ENCODE measurements around the gene CFAP210.
"Not testable (repeated sequence)": the region's sequence is repeated elsewhere in the genome, so short reads cannot be mapped to it uniquely, and the experiment has no call there.

CFAP210 gene

GRCh38 chr2:169692718-169693117, 1.5 kb downstream of the CFAP210 start:
- H3K4me3 ChIP-seq (ENCODE audit: control insufficient read depth, low read depth, low read length), result no peak overlapping the region
- TF ChIP-seq CTCF (conservative IDR thresholded peaks at IDR 0.05; ENCODE audit: control insufficient read depth, insufficient read depth, low read depth, low read length), result no peak
- no peak for DNase-seq (ENCODE audit: low read depth)

GRCh38 chr2:169690958-169691357, 3.2 kb downstream of the CFAP210 start:
- TF ChIP-seq CTCF (conservative IDR thresholded peaks at IDR 0.05; ENCODE audit: control insufficient read depth, insufficient read depth, low read depth, low read length), result no peak
- no peak overlapping the region for H3K4me3 ChIP-seq (ENCODE audit: control insufficient read depth, low read depth, low read length)
- no peak for DNase-seq (ENCODE audit: low read depth)

DNA sequence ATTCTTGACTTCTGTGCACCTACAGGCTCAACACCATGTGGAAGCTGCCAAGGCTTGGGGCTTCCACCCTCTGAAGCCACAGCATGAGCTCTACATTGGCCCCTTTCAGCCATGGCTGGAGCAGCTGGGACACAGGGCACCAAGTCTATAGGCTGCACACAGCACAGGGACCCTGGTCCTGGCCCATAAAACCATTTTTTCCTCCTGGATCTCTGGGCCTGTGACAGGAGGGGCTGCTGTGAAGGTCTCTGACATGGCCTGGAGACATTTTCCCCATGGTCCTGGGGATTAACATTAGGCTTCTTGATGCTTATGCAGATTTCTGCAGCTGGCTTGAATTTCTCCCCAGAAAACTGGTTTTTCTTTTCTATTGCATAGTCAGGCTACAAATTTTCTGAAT, 6.3 kb downstream of the CFAP210 start:
- not testable (repeated sequence) for H3K4me3 ChIP-seq (ENCODE audit: control insufficient read depth, low read depth, low read length); DNase-seq (ENCODE audit: low read depth)

DNA sequence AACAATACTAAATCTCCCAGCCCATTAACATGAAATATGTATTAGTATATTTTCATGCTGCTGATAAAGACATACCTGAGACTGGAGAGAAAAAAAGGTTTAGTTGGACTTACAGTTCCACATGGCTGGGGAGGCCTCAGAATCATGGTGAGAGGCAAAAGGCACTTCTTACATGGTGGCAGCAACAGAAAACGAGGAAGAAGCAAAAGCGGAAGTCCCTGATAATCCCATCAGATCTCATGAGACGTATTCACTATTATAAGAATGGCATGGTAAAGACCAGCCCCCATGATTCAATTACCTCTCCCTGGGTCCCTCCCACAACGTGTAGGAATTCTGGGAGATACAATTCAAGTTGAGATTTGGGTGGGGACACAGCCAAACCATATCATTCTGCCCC, 7.4 kb downstream of the CFAP210 start:
- H3K4me3 ChIP-seq (ENCODE audit: control insufficient read depth, low read depth, low read length); DNase-seq (ENCODE audit: low read depth): not testable (repeated sequence)

GRCh38 chr2:169684712-169685111, 9.5 kb downstream of the CFAP210 start:
- not testable (repeated sequence) for DNase-seq (ENCODE audit: low read depth); H3K4me3 ChIP-seq (ENCODE audit: control insufficient read depth, low read depth, low read length)

- no peak for TF ChIP-seq CTCF (conservative IDR thresholded peaks at IDR 0.05; ENCODE audit: control insufficient read depth, insufficient read depth, low read depth, low read length)
- H3K4me3 ChIP-seq (ENCODE audit: control insufficient read depth, low read depth, low read length), result no peak overlapping the region
- DNase-seq (ENCODE audit: low read depth), result no peak
Observed at GRCh38 chr2:169684135-169684565, 10.1 kb downstream of the CFAP210 start.

GRCh38 chr2:169683425-169684134, 10.6 kb downstream of the CFAP210 start:
- no peak for TF ChIP-seq CTCF (conservative IDR thresholded peaks at IDR 0.05; ENCODE audit: control insufficient read depth, insufficient read depth, low read depth, low read length)
- no peak for DNase-seq (ENCODE audit: low read depth)
- H3K4me3 ChIP-seq (ENCODE audit: control insufficient read depth, low read depth, low read length), result no peak overlapping the region

GRCh38 chr2:169683054-169683424, 11.2 kb downstream of the CFAP210 start:
- H3K4me3 ChIP-seq (ENCODE audit: control insufficient read depth, low read depth, low read length), result no peak overlapping the region
- no peak for DNase-seq (ENCODE audit: low read depth)
- TF ChIP-seq CTCF (conservative IDR thresholded peaks at IDR 0.05; ENCODE audit: control insufficient read depth, insufficient read depth, low read depth, low read length), result no peak
